Middle frontal gyrus (tissue), 1 donor: ENCODE measurements around the gene SAMD4B.
A peak's percentile ranks its signal among the peaks of the same experiment; 100 is the strongest.
"Not testable (repeated sequence)": the region's sequence is repeated elsewhere in the genome, so short reads cannot be mapped to it uniquely, and the experiment has no call there.

Source experiments
- DNase-seq: peaks from one replicate; pipeline ENCODE4 v3.0.0-alpha.2; 2015; ENCODE audit warnings: low spot score; ENCODE audit errors: extremely low spot score

Gene SAMD4B, protein sequence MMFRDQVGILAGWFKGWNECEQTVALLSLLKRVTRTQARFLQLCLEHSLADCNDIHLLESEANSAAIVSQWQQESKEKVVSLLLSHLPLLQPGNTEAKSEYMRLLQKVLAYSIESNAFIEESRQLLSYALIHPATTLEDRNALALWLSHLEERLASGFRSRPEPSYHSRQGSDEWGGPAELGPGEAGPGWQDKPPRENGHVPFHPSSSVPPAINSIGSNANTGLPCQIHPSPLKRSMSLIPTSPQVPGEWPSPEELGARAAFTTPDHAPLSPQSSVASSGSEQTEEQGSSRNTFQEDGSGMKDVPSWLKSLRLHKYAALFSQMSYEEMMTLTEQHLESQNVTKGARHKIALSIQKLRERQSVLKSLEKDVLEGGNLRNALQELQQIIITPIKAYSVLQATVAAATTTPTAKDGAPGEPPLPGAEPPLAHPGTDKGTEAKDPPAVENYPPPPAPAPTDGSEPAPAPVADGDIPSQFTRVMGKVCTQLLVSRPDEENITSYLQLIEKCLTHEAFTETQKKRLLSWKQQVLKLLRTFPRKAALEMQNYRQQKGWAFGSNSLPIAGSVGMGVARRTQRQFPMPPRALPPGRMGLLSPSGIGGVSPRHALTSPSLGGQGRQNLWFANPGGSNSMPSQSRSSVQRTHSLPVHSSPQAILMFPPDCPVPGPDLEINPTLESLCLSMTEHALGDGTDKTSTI

DNA sequence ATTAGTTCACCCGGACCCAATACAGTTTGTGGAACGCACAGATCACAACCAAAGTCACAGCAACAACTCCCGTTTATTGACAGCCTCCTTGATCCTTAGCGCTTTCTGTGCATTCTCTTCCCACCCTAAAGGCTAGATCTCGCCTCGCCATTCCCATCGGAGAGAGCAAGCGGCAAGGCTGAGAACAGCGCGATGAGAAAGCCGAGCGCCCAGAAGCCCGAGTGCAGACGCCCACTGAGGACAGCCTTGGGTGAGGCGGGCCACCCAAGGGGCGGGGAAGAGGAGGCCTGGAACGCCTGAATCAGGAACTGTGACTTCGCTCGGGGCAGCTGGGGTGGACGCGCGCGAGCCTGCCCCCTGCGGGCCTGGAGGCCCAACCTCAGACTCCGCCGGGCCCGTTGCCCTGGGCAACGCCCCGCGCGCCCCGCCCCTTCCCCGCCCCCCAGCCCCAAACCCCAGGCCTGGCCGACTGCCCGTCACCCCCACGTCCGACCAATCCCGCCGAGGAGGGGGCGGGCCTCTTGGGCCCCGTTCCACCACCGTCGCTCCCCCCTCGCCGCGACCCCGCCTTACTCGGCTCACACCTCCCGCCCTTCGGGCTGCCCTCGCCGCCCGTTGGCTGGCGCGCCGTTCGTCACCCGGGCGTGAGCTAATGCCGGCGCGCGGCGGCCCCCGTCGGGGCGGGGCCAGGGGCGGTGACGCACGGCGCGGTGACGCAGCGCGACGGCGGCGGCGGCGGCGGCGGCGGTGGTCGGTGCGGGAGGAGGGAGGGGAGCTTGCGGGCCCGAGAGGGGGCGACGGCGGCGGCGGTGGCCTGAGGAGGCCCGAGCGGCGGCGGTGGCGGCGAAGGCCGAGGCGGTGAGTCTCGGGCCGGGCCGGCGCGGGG is at the start of gene SAMD4B:
Gene SAMD4B (plus strand): TSS at position 703 of the 886 bp plus-strand sequence. CDS start 14,473 bp downstream, outside the sequence.
- DNase-seq, result peak; percentile 94

DNA sequence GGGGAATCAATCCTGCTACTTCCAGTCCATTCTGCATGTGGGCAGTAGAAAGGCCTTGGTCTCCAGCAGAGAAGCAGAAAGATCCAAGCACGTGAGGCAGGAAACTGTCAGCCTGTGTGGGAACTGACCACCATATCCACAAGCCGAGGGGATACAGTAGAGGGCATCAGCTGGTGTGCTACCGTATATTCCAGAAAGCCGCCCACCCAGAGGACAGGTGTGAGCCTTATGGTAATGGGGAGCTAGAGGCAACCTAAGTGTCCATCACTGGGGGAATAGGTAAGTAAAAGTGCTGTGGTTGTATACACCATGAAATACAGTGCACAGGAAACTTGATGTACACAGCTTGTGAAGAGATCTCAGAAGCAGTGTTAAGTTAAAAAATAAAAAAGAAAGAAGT is 48.8 kb upstream of the SAMD4B start:
- DNase-seq, result no peak

DNA sequence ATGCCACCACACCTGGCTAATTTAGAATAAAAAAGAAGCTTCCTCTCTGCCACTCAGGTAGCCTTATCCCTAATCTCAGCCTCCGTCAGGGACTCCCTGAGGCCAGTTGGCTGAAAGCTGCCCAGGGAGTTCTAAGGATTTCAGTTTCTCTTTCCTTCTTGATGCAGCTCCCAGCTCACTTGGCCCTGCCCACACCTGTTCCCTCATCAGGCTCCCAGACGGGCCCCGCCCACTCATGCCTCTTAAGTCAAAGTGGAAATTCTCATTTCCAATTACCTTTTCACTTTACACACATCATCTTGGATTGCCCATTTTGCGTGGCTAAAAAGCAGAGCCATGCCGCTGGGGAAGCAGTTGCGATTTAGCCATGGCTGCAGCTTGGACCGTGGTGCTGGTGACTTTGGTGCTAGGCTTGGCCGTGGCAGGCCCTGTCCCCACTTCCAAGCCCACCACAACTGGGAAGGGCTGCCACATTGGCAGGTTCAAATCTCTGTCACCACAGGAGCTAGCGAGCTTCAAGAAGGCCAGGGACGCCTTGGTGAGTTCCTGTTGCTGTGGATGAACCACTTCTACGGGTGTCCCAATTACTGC is 46.1 kb upstream of the SAMD4B start, which contains the start of gene IFNL1:
Gene IFNL1 (plus strand): TSS at position 353 of the 591 bp plus-strand sequence. CDS start 15 bp downstream, at position 368.
- DNase-seq, result no peak

DNA sequence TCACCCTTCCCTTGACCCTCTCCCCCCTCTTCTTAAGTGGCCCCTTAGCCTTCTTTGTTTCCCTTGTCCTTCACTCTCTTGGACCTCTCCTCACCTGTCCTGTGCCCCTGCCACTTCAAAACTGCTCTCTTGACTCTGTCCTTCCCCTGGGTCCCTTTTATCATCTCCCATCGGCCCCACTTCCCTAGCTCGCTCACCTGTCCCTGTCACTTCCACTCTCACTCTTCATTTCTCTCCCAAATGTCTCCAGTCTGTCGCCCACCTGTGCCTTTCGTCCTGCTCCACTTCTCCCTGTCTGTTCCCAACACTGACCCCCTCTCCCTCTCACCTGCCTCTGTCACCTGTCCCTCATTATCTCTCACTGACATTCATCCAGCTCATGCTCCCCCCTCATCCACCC is 45.3 kb upstream of the SAMD4B start:
- DNase-seq, result no peak

DNA sequence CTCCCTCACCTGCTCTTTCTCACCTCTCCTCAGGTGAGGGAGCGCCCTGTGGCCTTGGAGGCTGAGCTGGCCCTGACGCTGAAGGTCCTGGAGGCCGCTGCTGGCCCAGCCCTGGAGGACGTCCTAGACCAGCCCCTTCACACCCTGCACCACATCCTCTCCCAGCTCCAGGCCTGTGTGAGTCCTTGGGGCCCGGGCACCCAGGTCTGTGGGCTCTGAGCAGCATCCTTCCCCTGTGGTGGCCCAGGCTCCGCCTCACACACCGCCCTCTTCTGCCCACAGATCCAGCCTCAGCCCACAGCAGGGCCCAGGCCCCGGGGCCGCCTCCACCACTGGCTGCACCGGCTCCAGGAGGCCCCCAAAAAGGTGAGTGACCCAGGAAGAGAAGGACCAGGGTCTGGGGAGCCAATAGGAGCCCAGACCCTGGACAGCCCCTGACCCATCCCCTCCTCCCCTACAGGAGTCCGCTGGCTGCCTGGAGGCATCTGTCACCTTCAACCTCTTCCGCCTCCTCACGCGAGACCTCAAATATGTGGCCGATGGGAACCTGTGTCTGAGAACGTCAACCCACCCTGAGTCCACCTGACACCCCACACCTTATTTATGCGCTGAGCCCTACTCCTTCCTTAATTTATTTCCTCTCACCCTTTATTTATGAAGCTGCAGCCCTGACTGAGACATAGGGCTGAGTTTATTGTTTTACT is 44.1 kb upstream of the SAMD4B start:
- no peak for DNase-seq

DNA sequence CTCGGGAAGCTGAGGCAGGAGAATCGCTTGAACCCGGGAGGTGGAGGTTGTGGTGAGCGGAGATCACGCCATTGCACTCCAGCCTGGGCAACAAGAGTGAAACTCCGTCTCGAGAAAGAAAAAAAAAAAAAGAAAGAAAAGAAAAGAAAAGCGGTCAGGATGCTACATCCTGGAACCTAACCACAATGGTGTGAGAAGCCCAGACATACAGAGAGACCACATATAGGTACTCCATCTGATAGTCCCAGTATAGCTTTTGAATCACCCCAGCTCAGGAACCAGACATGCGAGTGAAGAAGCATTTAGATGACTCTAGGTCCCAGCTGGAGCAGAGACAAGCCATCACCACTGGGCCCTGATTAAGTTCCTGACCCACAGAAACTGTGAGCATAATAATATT is 42.8 kb upstream of the SAMD4B start:
- no peak for DNase-seq

DNA sequence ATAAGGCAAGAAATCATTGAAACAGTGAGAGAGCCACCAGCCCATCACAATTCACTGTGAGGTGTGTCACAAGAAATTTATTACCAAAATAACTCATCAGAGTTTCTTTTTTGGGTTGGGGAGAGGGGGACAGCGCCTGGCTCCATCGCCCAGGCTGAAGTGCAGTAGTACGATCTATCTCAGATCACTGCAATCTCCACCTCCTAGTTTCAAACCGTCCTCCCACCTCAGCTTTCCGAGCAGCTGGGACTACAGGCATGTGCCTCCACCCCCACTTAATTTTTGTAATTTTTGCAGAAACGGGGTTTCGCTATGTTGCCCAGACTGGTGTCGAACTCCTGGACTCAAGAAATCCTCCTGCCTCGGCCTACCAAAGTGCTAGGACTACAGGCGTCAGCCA is 42.4 kb upstream of the SAMD4B start:
- DNase-seq, result no peak

DNA sequence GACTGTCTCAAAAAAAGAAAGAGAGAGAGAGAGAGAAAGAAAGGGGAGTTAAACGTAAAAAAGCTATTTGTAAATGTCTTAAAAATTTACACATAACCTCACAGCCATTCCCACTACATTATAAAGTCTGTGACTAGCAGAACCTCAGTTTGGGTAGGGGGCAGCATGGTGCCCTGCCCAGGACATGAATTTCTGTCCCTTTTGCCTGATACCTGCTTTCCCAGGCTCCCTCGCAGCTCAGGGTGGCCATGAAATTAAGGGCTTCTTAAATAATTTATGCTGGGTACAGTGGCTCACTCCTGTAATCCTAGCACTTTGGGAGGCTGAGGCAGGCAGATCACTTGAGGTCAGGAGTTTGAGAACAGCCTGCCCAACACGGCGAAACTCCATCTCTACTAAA is 41.2 kb upstream of the SAMD4B start:
- no peak for DNase-seq

DNA sequence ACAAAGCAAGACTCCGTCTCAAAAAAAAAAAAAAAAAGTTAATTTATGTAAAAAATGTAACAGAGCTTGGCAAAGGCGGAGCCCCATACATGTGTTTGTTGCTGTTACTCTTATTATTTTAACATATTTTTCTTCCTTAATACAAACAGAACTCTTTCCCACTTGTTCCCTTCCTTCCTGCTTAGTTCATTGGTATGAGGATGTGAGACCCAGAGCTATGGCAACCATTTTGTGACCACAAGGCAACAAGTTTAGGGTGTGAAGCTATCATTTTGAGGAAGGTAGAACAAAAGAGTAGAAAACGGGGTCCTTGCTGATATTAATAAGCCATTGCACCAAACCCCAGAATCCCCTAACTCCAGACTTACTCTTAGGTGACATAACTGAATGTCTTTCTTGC is 40.7 kb upstream of the SAMD4B start:
- no peak for DNase-seq

DNA sequence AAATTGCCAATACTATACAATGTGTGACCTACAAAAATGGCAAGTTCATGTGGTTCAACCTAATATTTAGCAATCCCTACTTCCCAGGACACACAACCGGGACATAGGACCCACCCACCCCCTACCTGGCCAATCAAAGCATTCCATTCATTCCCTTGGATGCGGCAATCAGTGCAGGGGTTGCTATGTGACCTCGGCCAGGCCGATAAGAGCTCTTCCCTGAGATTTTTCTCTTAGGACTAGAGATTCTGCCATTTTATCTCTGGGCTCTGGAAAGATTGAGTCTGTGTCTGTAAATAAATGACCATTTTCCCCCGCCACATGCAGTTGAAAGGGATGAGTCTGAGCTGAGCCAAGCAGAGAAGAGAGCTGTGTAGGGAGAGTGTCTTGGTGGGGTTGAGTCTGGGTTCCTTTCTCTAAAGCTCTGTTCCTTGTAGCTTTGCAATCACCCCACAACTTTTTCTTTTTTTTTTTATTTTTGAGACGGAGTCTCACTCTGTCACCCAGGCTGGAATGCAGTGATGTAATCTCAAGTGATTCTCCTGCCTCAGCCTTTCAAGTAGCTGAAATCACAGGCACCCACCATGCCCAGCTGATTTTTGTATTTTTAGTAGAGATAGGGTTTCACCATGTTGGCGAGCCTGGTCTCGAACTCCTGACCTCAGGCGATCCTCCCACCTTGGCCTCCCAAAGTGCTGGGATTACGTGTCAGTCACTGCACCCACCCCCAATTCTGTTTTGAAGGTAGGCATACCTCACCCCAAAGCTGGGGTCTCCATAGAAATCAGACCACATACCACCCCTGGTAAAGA is 38.6 kb upstream of the SAMD4B start:
- no peak for DNase-seq

DNA sequence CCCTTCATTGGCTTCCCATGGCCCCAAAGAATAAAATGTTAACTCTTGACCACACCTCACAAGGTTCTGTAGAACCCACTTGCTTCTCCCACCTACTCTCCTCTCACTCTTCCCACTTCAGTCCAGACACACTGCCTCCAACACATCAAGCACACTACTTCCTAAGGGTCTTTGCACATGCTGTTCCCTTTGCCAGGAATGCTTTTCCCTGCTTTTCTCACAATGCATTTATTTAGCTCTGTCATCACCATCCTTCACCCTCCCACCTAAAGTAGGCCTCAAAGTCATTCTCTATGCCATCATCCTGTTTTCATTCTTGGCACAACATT is 38.1 kb upstream of the SAMD4B start:
- DNase-seq, result no peak

DNA sequence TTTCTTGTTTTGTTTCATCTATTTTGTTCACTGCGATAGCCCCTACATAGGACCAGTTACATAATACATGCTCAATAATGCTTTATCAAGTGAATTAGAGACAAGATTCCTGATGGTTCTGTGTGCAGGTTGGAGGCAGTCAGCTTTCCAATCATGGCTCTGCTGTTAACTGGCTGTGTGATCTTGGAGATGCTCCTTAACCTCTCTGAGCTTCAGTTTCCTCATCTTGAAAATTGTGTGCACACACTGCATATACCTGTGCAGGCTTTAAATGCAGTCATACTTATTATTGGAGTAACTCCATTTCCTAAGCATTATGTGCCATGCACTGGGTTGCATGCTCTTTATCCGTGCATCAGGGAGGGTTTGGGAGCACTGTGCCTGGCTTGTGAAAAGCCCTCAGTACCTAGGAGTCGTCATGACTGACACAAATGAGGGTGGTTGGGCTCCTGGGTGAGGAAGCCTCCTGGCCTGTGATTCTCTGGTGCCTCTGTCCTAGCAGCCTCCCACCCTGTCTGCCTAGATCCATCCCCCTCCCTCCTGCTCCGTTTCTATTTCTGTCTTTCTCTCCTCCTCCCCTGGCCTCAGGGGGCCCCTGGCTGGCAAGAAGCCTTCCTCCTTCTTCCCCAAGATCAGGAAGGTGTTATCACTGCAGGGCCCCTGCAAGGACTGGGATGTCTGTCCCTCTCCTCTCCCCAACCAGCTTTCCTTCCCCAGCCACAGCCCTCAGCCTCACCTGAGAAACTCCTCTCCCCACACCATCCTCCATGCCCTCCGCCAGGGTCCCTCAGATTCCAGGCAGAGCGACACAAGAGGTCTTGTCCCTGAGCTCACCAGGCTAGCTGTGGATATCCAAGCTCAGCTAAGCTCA is 37.3 kb upstream of the SAMD4B start:
- DNase-seq, result no peak

DNA sequence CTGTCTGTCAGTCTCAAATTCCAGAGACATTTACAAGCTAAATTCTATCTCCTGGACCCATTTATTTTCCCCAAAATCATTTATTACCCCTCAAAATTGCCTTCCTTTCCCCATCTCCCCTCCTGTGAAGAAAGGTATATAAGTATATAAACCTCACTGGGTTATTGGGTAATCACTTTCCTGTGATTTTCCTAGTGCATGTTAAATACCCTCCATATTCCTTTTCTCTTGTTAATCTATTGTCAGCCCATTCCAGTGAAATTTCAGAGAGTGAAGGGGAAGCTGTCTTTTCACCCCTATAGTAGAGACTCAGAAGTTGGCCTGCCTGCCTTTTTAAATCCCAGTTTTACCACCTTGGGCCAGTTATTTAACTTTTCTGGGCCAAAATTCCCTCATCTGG is 36.1 kb upstream of the SAMD4B start:
- DNase-seq, result no peak

DNA sequence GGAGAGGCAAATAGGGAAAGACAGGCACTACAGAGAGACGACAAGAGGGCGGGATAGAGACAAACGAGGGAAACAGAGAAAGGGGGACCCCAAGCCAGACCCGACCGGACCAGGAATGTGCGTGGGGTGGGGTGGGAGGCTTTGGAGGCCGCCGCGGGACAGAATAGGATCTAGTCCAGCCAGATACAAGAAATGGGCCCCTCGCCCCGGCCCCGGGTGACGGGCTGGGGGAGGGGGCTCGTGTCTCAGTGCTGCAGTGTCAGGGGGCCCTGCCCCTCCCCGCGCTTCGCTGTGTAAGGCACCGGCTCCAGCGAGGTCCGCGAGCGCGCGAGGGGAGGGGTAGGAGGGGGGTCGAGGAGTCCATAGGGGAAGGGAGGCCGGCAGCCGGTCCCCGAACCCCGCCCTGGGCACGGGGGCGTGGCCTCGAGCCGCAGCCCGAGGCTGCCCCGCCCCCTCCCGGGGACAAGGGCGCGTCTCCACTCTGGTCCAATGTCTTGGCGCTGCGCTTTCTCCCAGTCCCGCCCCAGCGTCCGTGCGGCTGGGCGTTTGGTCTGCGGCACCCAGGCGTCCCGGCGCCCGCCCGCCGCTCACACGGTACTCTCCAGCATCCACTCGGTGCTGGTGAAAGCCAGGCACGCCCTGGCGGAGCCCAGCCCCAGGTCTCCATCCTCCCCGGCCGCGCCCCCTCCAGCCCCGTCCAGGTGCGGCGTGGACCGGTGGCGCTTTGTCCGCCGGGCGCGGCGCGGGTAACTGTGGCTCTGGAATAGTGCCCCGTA is 35.0 kb upstream of the SAMD4B start:
- no peak for DNase-seq

DNA sequence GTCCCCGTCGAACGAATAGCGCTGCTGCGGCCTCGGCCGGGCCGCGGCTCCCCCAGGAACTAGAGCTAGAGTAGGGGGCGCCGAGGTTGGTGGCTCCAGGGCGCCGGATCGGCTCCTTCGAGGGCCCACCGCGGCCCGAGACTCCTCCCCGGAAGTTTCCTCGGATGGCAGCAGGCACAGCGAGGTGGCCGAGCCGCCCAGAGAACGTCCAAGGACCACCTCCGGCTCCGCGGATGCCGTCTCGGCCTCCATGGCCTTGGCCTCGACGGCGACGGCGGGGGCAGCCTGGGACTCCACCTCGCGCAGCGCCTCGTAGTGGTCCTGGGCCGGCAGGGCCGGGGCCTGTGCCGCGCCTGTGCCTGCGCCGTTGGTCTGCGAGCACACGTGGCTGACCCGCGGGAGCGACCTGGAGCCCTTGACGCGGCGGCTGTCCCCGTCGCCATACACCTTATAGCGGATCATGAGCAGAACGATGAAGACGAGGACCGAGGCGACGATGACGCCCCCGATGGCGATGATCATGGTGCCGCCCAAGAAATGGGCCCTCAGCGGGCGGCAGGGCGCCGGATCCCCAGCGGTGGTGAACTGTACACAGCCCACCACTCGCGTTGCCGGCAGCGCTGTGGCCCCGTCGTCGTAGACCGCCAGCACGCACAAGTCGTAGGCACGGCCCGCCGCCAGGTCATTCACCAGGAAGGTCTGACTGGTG is 34.2 kb upstream of the SAMD4B start:
- no peak for DNase-seq

DNA sequence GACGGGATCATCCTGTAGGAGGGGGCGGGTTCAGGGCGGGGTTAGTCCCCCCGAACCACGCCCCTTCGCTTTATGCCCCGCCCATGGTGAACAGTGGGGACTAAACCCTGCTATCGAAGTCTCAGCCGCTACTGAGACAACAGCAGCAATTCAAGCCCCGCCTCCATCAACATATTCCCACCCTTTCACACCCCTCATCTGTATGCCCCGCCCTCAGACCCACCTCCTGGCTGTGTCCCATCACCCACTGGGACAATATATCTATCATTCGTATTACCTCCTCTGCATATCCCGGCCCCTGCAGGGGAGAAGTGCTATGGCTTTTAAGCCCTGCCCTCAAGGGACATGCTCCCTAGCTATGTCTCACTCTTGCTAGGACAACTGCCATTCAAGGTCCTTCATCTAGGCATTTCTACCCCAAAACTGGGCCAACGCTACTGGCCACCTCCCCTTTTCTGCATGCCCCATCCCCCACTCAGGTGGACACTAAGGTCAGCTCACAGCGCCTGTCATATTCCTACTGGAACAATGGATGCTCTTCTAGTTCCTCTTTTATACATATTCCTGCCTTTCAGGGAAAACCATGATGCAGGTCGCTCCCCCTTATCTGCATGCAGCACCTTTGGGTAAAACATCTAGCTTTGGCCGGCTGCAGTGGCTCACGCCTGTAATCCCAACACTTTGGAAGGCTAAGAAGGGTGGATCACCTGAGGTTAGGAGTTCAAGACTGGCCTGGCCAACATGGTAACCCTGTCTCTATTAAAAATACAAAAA is 33.5 kb upstream of the SAMD4B start:
- no peak for DNase-seq

DNA sequence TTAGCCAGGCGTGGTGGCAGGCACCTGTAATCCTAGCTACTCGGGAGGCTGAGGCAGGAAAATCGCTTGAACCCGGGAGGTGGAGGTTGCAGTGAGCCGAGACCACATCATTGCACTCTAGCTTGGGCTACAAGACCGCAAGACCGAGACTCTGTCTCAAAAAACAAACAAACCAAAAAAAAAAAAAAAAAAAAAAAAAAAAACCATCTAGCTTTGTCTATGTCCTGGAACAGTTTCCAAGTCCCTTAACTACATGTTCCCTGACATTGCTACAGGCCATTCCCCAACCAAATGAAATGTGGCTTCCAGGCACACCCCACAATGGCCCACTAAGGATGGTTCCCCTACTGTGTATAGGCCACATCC is 32.9 kb upstream of the SAMD4B start:
- DNase-seq, result not testable (repeated sequence)
